Keratinocyte (primary cell): ENCODE data around the gene KCNQ1OT1. TPM values are rescaled to one million over a fixed set of nuclear protein-coding genes. Genes with fewer than 3 reads are reported as not detected.

Experiments used
- DNase-seq: peaks from one replicate; pipeline ENCODE4 v3.0.0-alpha.2; 2011; ENCODE audit warnings: low read depth, missing footprints, low spot score
- FAIRE-seq: peaks from 2 replicates; lab custom pipeline; 2011; peaks lifted over from hg19 to GRCh38; lab: Jason Lieb, UNC
- H2AFZ ChIP-seq: 2 replicates; pipeline ENCODE4 v1.6.0; 2012; ENCODE audit warnings: low read length, control low read depth, inconsistent platforms; ENCODE audit not compliant: control insufficient read depth
- H3K27ac ChIP-seq: 2 replicates; pipeline ENCODE4 v1.5.1; 2011; ENCODE audit warnings: low read length; ENCODE audit not compliant: control insufficient read depth, insufficient read depth
- H3K27me3 ChIP-seq: 3 replicates; pipeline ENCODE4 v1.6.0; 2011; ENCODE audit warnings: low read length; ENCODE audit not compliant: control insufficient read depth, insufficient read depth; ENCODE audit errors: extremely low read depth
- H3K36me3 ChIP-seq, 2 experiments: 2 replicates in 1 of 2; 3 replicates in 1 of 2; pipeline ENCODE4 v1.5.1; 2011; ENCODE audit warnings: low read length in 2 of 2, mild to moderate bottlenecking in 1 of 2; ENCODE audit not compliant: control insufficient read depth in 2 of 2, insufficient read depth in 2 of 2; ENCODE audit errors: extremely low read depth in 1 of 2
- H3K4me1 ChIP-seq: 3 replicates; pipeline ENCODE4 v1.5.1; 2011; ENCODE audit warnings: low read length; ENCODE audit not compliant: control insufficient read depth, insufficient read depth; ENCODE audit errors: extremely low read depth
- H3K4me2 ChIP-seq: 3 replicates; pipeline ENCODE4 v1.6.0; 2011; ENCODE audit warnings: low read depth, low read length; ENCODE audit not compliant: control insufficient read depth, insufficient read depth; ENCODE audit errors: extremely low read depth
- H3K4me3 ChIP-seq, 3 experiments: fragments of 200-600 bp in 1 of 3; sonication (generic) in 1 of 3; 2 replicates in 2 of 3; 3 replicates in 1 of 3; pipeline ENCODE4 v1.5.1; 2011 to 2016; ENCODE audit warnings: low read length in 3 of 3, mild to moderate bottlenecking in 3 of 3, control low read depth in 2 of 3, inconsistent platforms in 1 of 3, low read depth in 1 of 3, mixed read lengths in 1 of 3, mixed run types in 1 of 3, moderate library complexity in 1 of 3; ENCODE audit not compliant: control insufficient read depth in 2 of 3, insufficient read depth in 2 of 3; ENCODE audit errors: extremely low read depth in 1 of 3
- H3K79me2 ChIP-seq: 2 replicates; pipeline ENCODE4 v1.6.0; 2012; ENCODE audit warnings: low read length; ENCODE audit not compliant: control insufficient read depth, insufficient read depth
- H3K9ac ChIP-seq: 3 replicates; pipeline ENCODE4 v1.6.0; 2011; ENCODE audit warnings: low read length; ENCODE audit not compliant: control insufficient read depth, insufficient read depth; ENCODE audit errors: extremely low read depth
- H3K9me1 ChIP-seq: 3 replicates; pipeline ENCODE4 v1.6.0; 2011; ENCODE audit warnings: low read length; ENCODE audit not compliant: control insufficient read depth, insufficient read depth; ENCODE audit errors: extremely low read depth
- H3K9me3 ChIP-seq: 2 replicates; pipeline ENCODE4 v1.5.1; 2012; ENCODE audit warnings: low read depth, low read length; ENCODE audit not compliant: control insufficient read depth
- H4K20me1 ChIP-seq: 3 replicates; pipeline ENCODE4 v1.6.0; 2011; ENCODE audit warnings: low read length; ENCODE audit not compliant: control insufficient read depth, insufficient read depth; ENCODE audit errors: extremely low read depth
- CTCF ChIP-seq, 3 experiments: IDR thresholded peaks in 1 of 3; conservative IDR thresholded peaks in 1 of 3; optimal IDR thresholded peaks in 1 of 3; 2 replicates in 2 of 3; 3 replicates in 1 of 3; pipeline versions ENCODE3 to v1.5.1; 2011; ENCODE audit warnings: low read length in 3 of 3, mild to moderate bottlenecking in 3 of 3, moderate library complexity in 2 of 3, control low read depth in 1 of 3, inconsistent platforms in 1 of 3; ENCODE audit not compliant: insufficient read depth in 2 of 3; ENCODE audit errors: extremely low read depth in 1 of 3
- EZH2 ChIP-seq: IDR thresholded peaks from one replicate; pipeline ENCODE4 v1.6.1; 2012; ENCODE audit warnings: inconsistent platforms, mild to moderate bottlenecking, low read length, moderate library complexity
- dilution Hi-C: fragments of 300-500 bp; cut with MboI; formaldehyde crosslinking; loops from one replicate; pipeline ENCODE4 v1.7.0; 2020; ENCODE audit warnings: low sequenced_read_pairs; ENCODE audit not compliant: extremely low pct_ligation_motif_present
- polyA plus RNA-seq, 5 experiments: library from polyadenylated mRNA; depleted of rRNA in 3 of 5; stranded (reverse) in 3 of 5; stranded (forward) in 1 of 5; unstranded in 1 of 5; fragments of >200 nt; gene quantifications; 1 replicate in 1 of 5; 2 replicates in 3 of 5; 3 replicates in 1 of 5; pipeline versions ENCODE4 v1.2.1 to v1.2.3, GENCODE V29; 2011 to 2012; ENCODE audit warnings: missing spikeins in 2 of 5, low read depth in 1 of 5, low replicate concordance in 1 of 5

Gene KCNQ1OT1
- polyA plus RNA-seq, 1 donor (not counting 4 experiments of a cell fraction or from before 2014, with no cell fraction given) = 0.07 TPM

DNA sequence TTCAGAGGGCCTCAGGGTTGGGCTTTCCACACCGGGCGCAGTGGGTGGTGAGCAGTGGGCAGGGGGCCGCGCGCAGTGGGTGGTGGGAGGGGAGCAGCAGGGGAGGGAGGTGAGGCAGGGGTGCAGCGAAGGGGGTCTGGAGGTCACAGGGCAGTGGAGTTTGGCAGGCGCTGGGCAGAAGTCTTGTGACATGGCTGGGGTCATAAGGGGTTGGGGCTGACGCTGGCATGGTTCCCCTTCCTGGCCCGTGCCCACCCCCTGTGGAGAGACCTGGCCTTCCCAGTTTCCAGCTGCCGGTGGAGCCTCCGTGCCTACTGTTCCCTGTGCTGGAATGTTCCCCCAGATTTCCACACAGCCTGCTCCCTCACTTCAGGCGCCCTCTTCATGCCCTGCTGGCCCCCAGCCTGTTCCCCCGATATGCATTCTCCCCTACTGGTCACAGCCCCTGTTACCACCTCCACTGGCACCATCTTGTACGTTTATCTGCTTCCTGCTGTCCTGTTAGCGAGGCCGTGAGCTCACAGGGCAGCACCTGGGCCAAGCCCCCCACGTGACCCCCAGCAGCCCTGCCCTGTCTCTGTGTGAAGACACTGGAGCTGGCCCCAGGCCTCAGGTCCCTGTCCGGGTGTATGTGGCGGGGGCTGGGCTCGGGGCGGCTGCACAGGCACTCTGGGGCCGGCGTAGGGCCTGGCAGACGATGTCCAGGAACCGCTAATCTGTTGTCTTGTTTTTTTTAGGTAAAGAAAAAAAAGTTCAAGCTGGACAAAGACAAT lies 111.6 kb downstream of the KCNQ1OT1 start:
- TF ChIP-seq EZH2 (no peak), CTCF (optimal IDR thresholded peaks at IDR 0.05 in 1 of 3, IDR thresholded peaks at IDR 0.05 in 1 of 3, conservative IDR thresholded peaks at IDR 0.05 in 1 of 3; ENCODE audit: extremely low read depth in 1 of 3, insufficient read depth in 2 of 3, low read length in 3 of 3) (no peak)
- Histone ChIP-seq H3K9ac (no peak overlapping the region), H3K79me2 (no peaks in the 10 kb centered on the region), H2AFZ (no peak overlapping the region), H3K9me3 (no peaks in the 10 kb centered on the region), H3K27me3 (peaks cover 6% of the 10 kb centered on the region), H3K36me3 (no peaks in the 10 kb centered on the region), H4K20me1 (no peaks in the 10 kb centered on the region), H3K9me1 (no peaks in the 10 kb centered on the region), H3K4me2 (no peak overlapping the region), H3K4me1 (no peaks in the 10 kb centered on the region), H3K27ac (no peak overlapping the region), H3K4me3 (no peak overlapping the region)
- dilution Hi-C loops = no loop called here
- no peak for FAIRE-seq
- no peak for DNase-seq

GRCh38 chr11:2587132-2587930 lies 112.5 kb downstream of the KCNQ1OT1 start:
- H3K9me3 ChIP-seq = no peaks in the 10 kb centered on the region

More at GRCh38 chr11:2587132-2587930, 112.5 kb downstream of the KCNQ1OT1 start:
- no peaks in the 10 kb centered on the region for H4K20me1 ChIP-seq
- no peak overlapping the region for H3K27ac ChIP-seq
- H3K4me1 ChIP-seq = no peaks in the 10 kb centered on the region
- no peaks in the 10 kb centered on the region for H3K79me2 ChIP-seq
- no peak overlapping the region for H2AFZ ChIP-seq
- no peaks in the 10 kb centered on the region for H3K36me3 ChIP-seq
- no peak for FAIRE-seq
- H3K27me3 ChIP-seq = peaks cover 6% of the 10 kb centered on the region
- no peaks in the 10 kb centered on the region for H3K9me1 ChIP-seq
- H3K4me2 ChIP-seq = no peak overlapping the region
- H3K9ac ChIP-seq = no peak overlapping the region
- no peak overlapping the region for H3K4me3 ChIP-seq
- no peak for DNase-seq
- dilution Hi-C loops = no loop called here
- TF ChIP-seq CTCF (optimal IDR thresholded peaks at IDR 0.05 in 1 of 3, IDR thresholded peaks at IDR 0.05 in 1 of 3, conservative IDR thresholded peaks at IDR 0.05 in 1 of 3; ENCODE audit: extremely low read depth in 1 of 3, insufficient read depth in 2 of 3, low read length in 3 of 3) (no peak), EZH2 (no peak)
